GM23338 (cell line): ENCODE data around the gene COX6B2. TPM values are rescaled to one million over a fixed set of nuclear protein-coding genes. Genes with fewer than 3 reads are reported as not detected.

Source experiments
- ATAC-seq: fragments of 200-7000 bp; cut with Tn5 transposase; 3 replicates; pipeline ENCODE4 v1.9.1; 2020
- DNase-seq: peaks from one replicate; pipeline ENCODE4 v3.0.0-alpha.2; 2015; ENCODE audit warnings: low spot score
- H2AFZ ChIP-seq: fragments of 200-600 bp; sonication (generic); 2 replicates; pipeline ENCODE4 v1.8.0; 2016; ENCODE audit warnings: antibody characterized with exemption, mild to moderate bottlenecking, moderate library complexity
- H3F3A ChIP-seq: fragments of 200-600 bp; sonication (generic); replicated peaks from 2 replicates; pipeline ENCODE4 v1.8.0; 2017; ENCODE audit warnings: antibody characterized with exemption, mixed run types, low read depth
- H3K27ac ChIP-seq: fragments of 200-600 bp; sonication (generic); 2 replicates; pipeline ENCODE4 v1.6.1; 2016; ENCODE audit warnings: low read depth
- H3K27me3 ChIP-seq: fragments of 200-600 bp; sonication (generic); 2 replicates; pipeline ENCODE4 v1.8.0; 2016; ENCODE audit warnings: mild to moderate bottlenecking, mixed run types, moderate library complexity; ENCODE audit not compliant: insufficient read depth
- H3K36me3 ChIP-seq: fragments of 200-600 bp; sonication (generic); 2 replicates; pipeline ENCODE4 v1.8.0; 2016; ENCODE audit warnings: mild to moderate bottlenecking; ENCODE audit not compliant: insufficient read depth
- H3K4me1 ChIP-seq: fragments of 200-600 bp; sonication (generic); 2 replicates; pipeline ENCODE4 v1.8.0; 2016; ENCODE audit warnings: mild to moderate bottlenecking, moderate library complexity; ENCODE audit not compliant: insufficient read depth
- H3K4me2 ChIP-seq: fragments of 200-600 bp; sonication (generic); 2 replicates; pipeline ENCODE4 v1.7.1; 2017; ENCODE audit warnings: mixed run types
- H3K4me3 ChIP-seq: fragments of 200-600 bp; sonication (generic); 2 replicates; pipeline ENCODE4 v1.6.1; 2016; ENCODE audit warnings: mixed run types
- H3K79me2 ChIP-seq: fragments of 200-600 bp; sonication (generic); replicated peaks from 2 replicates; pipeline ENCODE4 v1.8.0; 2017; ENCODE audit warnings: mild to moderate bottlenecking; ENCODE audit not compliant: insufficient read depth
- H3K9me2 ChIP-seq: fragments of 200-600 bp; sonication (generic); 2 replicates; pipeline ENCODE4 v1.8.0; 2017; ENCODE audit not compliant: insufficient read depth
- H4K20me1 ChIP-seq: fragments of 200-600 bp; sonication (generic); replicated peaks from 2 replicates; pipeline ENCODE4 v1.8.0; 2017; ENCODE audit warnings: mild to moderate bottlenecking; ENCODE audit not compliant: insufficient read depth
- H3K27ac Mint-ChIP-seq: 2 replicates; pipeline ENCODE4 v1.8.0; 2020; ENCODE audit warnings: inconsistent platforms, mild to moderate bottlenecking, moderate library complexity, mixed read lengths
- H3K27me3 Mint-ChIP-seq: 3 replicates; pipeline ENCODE4 v1.8.0; 2022; ENCODE audit warnings: low read depth, mild to moderate bottlenecking, moderate library complexity, mixed read lengths, inconsistent platforms; ENCODE audit not compliant: insufficient read depth, poor library complexity
- H3K36me3 Mint-ChIP-seq: 3 replicates; pipeline ENCODE4 v1.8.0; 2021; ENCODE audit warnings: low read depth, mild to moderate bottlenecking, inconsistent platforms, moderate library complexity, mixed read lengths
- H3K4me1 Mint-ChIP-seq: 3 replicates; pipeline ENCODE4 v1.8.0; 2020; ENCODE audit warnings: mild to moderate bottlenecking, inconsistent platforms, mixed read lengths
- H3K4me3 Mint-ChIP-seq: 3 replicates; pipeline ENCODE4 v1.8.0; 2021; ENCODE audit warnings: moderate library complexity, mild to moderate bottlenecking, inconsistent platforms, mixed read lengths
- H3K9me3 Mint-ChIP-seq: 3 replicates; pipeline ENCODE4 v1.8.0; 2020; ENCODE audit warnings: moderate library complexity, mild to moderate bottlenecking, inconsistent platforms, mixed read lengths
- CREB1 ChIP-seq: fragments of 250-450 bp; sonication (Bioruptor Pico); IDR thresholded peaks from 2 replicates; pipeline ENCODE4 v1.5.0; 2020; ENCODE audit warnings: low read depth, mild to moderate bottlenecking, moderate library complexity
- CTCF ChIP-seq, 2 experiments: fragments of 200-600 bp in 1 of 2; sonication (generic) in 1 of 2; conservative IDR thresholded peaks; 2 replicates each; pipeline versions ENCODE4 v1.5.1 to v1.6.1; 2016 to 2017; ENCODE audit warnings: antibody characterized with exemption in 2 of 2, low read depth in 2 of 2, mild to moderate bottlenecking in 2 of 2, moderate library complexity in 1 of 2
- ETS1 ChIP-seq: IDR thresholded peaks from 2 replicates; pipeline ENCODE4 v1.6.1; 2016; ENCODE audit warnings: antibody characterized with exemption
- NANOG ChIP-seq: IDR thresholded peaks from 2 replicates; pipeline ENCODE4 v1.6.1; 2016; ENCODE audit warnings: antibody characterized with exemption, borderline replicate concordance
- POLR2AphosphoS5 ChIP-seq: IDR thresholded peaks from 2 replicates; pipeline ENCODE4 v1.6.1; 2016; ENCODE audit warnings: antibody characterized with exemption, low read depth
- ZNF331 ChIP-seq: fragments of 250-450 bp; sonication (Bioruptor Pico); IDR thresholded peaks from 2 replicates; pipeline ENCODE4 v1.5.0; 2020; ENCODE audit warnings: low read depth, mild to moderate bottlenecking, moderate library complexity
- ZNF462 ChIP-seq: fragments of 250-450 bp; sonication (Bioruptor Pico); IDR thresholded peaks from 2 replicates; pipeline ENCODE4 v1.5.0; 2020; ENCODE audit warnings: mild to moderate bottlenecking, moderate library complexity
- polyA plus RNA-seq: library from polyadenylated mRNA; unstranded; fragments of >200 nt; fragmentation: Nextera tagmentation; extraction: Ambion mirVana; gene quantifications from 2 replicates; pipeline ENCODE4 v1.2.1, GENCODE V29; 2016
- total RNA-seq: library from RNA; depleted of rRNA; stranded (reverse); fragments of >200 nt; shearing (Covaris generic); gene quantifications from 2 replicates; pipeline ENCODE4 v1.2.3, GENCODE V29; 2014

COX6B2 gene
- total and polyA plus RNA-seq, 2 experiments from 2014 or later = 2.7 to 5.3 TPM

- Mint-ChIP-seq H3K9me3 (no peaks in the 10 kb centered on the region), H3K27ac (no peak overlapping the region), H3K36me3 (peaks cover 59% of the 10 kb centered on the region), H3K27me3 (peaks cover 18% of the 10 kb centered on the region), H3K4me3 (peak overlapping the region; percentile 61), H3K4me1 (peaks cover 26% of the 10 kb centered on the region)
- H3K27me3 ChIP-seq = no peaks in the 10 kb centered on the region
- DNase-seq (peak; percentile 96), ATAC-seq (peak; percentile 66)
- H3K79me2 ChIP-seq = no peaks in the 10 kb centered on the region
- H3K27ac ChIP-seq = peak overlapping the region; percentile 61; the same call in 1 of the 2 replicates
- H3K9me2 ChIP-seq = no peaks in the 10 kb centered on the region
- peaks cover 7% of the 10 kb centered on the region; the same call in 1 of the 2 replicates for H3K36me3 ChIP-seq
- H3K4me2 ChIP-seq = peak overlapping the region; percentile 76
- H2AFZ ChIP-seq = no peak overlapping the region
- peaks cover 10% of the 10 kb centered on the region for H3K4me1 ChIP-seq
- TF ChIP-seq ZNF331 (CRISPR knock-in tag) = no peak
- no peak for TF ChIP-seq CREB1 (CRISPR knock-in tag)
- TF ChIP-seq POLR2AphosphoS5 = no peak; the same call in 1 of the 2 replicates
- peak; percentile 80 to 93 for TF ChIP-seq CTCF (conservative IDR thresholded peaks at IDR 0.05; ENCODE audit: low read depth in 2 of 2)
- no peak for TF ChIP-seq ETS1
- TF ChIP-seq NANOG = no peak
- TF ChIP-seq ZNF462 = no peak
- no peaks in the 10 kb centered on the region; the same call in 1 of the 2 replicates for H4K20me1 ChIP-seq
- H3F3A ChIP-seq = peaks cover 29% of the 10 kb centered on the region
- H3K4me3 ChIP-seq = peak overlapping the region; percentile 48; the same call in 1 of the 2 replicates
Measured at GRCh38 chr19:55301459-55302317, 52.8 kb downstream of the COX6B2 start.
